HCT116 (cell line): Measurements from ENCODE around the gene PDE4D.

Source experiments
- CEBPB ChIP-seq: IDR thresholded peaks from 2 replicates; pipeline ENCODE4 v1.6.1; 2012; ENCODE audit warnings: low read depth
- CTCF ChIP-seq, 3 experiments: fragments of 200-600 bp in 1 of 3; sonication (generic) in 1 of 3; IDR thresholded peaks in 2 of 3; conservative IDR thresholded peaks in 1 of 3; 2 replicates each; pipeline ENCODE4 v1.5.1; 2012 to 2017; ENCODE audit warnings: low read depth in 2 of 3, low read length in 2 of 3, antibody characterized with exemption in 1 of 3, borderline replicate concordance in 1 of 3, control low read depth in 1 of 3, mild to moderate bottlenecking in 1 of 3, mixed read lengths in 1 of 3, mixed run types in 1 of 3, moderate library complexity in 1 of 3; ENCODE audit not compliant: insufficient read depth in 1 of 3
- EGR1 ChIP-seq: IDR thresholded peaks from 2 replicates; pipeline ENCODE4 v1.6.1; 2012; ENCODE audit warnings: low read depth
- EZH2 ChIP-seq: fragments of 200-600 bp; sonication (generic); IDR thresholded peaks from 2 replicates; pipeline ENCODE4 v1.6.1; 2017; ENCODE audit warnings: antibody characterized with exemption, mixed run types
- EZH2phosphoT487 ChIP-seq: fragments of 200-600 bp; IDR thresholded peaks from 2 replicates; pipeline ENCODE4 v1.6.1; 2018; ENCODE audit warnings: antibody characterized with exemption, borderline replicate concordance
- POLR2A ChIP-seq: IDR thresholded peaks from 2 replicates; pipeline ENCODE4 v1.7.0; 2011; ENCODE audit warnings: borderline replicate concordance; ENCODE audit not compliant: insufficient read depth, insufficient read length; ENCODE audit errors: extremely low read depth
- POLR2AphosphoS5 ChIP-seq: IDR thresholded peaks from 2 replicates; pipeline ENCODE4 v1.6.1; 2011; ENCODE audit warnings: mild to moderate bottlenecking, low read depth, low read length, moderate library complexity
- RAD21 ChIP-seq: IDR thresholded peaks from 2 replicates; pipeline ENCODE4 v1.6.1; 2012; ENCODE audit warnings: low read depth, mild to moderate bottlenecking
- SP1 ChIP-seq: IDR thresholded peaks from 2 replicates; pipeline ENCODE4 v1.6.1; 2012; ENCODE audit warnings: low read depth
- YY1 ChIP-seq: IDR thresholded peaks from 2 replicates; pipeline ENCODE4 v1.6.1; 2011; ENCODE audit warnings: low read length, low read depth, moderate library complexity, mild to moderate bottlenecking; ENCODE audit not compliant: insufficient replicate concordance; ENCODE audit errors: extremely low read depth
- ZBTB33 ChIP-seq: IDR thresholded peaks from 2 replicates; pipeline ENCODE4 v1.6.1; 2011; ENCODE audit warnings: mild to moderate bottlenecking, low read length, moderate library complexity; ENCODE audit not compliant: insufficient replicate concordance; ENCODE audit errors: extremely low read depth
- ZFX ChIP-seq: fragments of 450-650 bp; IDR thresholded peaks from 2 replicates; pipeline ENCODE4 v1.6.1; 2017
- TF ChIP-seq, protein P1 (sequence below): IDR thresholded peaks from 2 replicates; pipeline ENCODE4 v1.6.1; 2012; ENCODE audit warnings: low read depth

DNA sequence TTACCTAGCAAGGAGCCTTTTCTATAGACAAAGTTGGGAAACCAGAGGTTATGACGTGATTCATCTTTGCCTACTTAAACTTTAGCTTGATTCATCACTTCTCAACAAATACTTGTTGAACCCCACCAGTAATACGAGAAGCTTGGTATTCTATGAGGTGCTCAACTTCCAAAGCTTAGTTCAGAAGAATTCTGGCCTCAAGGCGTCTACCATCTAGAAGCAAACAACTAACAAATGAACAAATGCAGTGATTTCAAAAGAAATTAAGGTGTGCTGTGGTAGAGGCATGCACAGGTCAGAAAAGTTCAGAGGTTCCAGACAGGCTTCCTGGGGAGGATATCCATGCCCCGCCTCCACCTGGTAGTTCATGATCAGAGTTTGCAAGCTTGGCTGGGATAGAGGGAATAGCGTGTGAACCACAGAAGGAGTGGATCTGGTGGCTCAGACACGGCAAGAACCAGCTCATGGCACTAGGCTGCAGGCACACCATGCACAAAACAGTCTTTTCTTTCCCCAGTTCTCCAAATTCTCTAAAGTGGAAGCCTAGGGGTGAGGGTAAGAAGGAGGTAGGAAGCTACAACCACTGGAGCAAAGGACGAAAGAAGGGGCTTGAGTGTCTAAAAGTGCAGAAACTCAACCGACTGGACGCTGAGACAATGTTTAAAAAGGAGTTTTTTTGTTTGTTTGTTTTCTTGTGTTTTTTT lies 837.6 kb downstream of the PDE4D start:
- no peak for TF ChIP-seq EZH2phosphoT487
- no peak for TF ChIP-seq POLR2A
- no peak for TF ChIP-seq CTCF (IDR thresholded peaks at IDR 0.05 in 2 of 3, conservative IDR thresholded peaks at IDR 0.05 in 1 of 3; ENCODE audit: borderline replicate concordance in 1 of 3, insufficient read depth in 1 of 3, low read depth in 2 of 3, low read length in 2 of 3)
- TF ChIP-seq POLR2AphosphoS5 = no peak
- TF ChIP-seq ZFX = no peak
- TF ChIP-seq EGR1 = no peak
- TF ChIP-seq CEBPB = no peak
- no peak for TF ChIP-seq ZBTB33
- TF ChIP-seq EZH2 = no peak
- TF ChIP-seq, protein P1, sequence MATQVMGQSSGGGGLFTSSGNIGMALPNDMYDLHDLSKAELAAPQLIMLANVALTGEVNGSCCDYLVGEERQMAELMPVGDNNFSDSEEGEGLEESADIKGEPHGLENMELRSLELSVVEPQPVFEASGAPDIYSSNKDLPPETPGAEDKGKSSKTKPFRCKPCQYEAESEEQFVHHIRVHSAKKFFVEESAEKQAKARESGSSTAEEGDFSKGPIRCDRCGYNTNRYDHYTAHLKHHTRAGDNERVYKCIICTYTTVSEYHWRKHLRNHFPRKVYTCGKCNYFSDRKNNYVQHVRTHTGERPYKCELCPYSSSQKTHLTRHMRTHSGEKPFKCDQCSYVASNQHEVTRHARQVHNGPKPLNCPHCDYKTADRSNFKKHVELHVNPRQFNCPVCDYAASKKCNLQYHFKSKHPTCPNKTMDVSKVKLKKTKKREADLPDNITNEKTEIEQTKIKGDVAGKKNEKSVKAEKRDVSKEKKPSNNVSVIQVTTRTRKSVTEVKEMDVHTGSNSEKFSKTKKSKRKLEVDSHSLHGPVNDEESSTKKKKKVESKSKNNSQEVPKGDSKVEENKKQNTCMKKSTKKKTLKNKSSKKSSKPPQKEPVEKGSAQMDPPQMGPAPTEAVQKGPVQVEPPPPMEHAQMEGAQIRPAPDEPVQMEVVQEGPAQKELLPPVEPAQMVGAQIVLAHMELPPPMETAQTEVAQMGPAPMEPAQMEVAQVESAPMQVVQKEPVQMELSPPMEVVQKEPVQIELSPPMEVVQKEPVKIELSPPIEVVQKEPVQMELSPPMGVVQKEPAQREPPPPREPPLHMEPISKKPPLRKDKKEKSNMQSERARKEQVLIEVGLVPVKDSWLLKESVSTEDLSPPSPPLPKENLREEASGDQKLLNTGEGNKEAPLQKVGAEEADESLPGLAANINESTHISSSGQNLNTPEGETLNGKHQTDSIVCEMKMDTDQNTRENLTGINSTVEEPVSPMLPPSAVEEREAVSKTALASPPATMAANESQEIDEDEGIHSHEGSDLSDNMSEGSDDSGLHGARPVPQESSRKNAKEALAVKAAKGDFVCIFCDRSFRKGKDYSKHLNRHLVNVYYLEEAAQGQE = no peak
- TF ChIP-seq YY1 = no peak
- no peak for TF ChIP-seq RAD21
- no peak for TF ChIP-seq SP1
